Lung (tissue), 12 donors: ENCODE measurements around the gene ADGRB2. TPM values are rescaled to one million over a fixed set of nuclear protein-coding genes. Genes with fewer than 3 reads are reported as not detected.
A peak's percentile ranks its signal among the peaks of the same experiment; 100 is the strongest.

ENCODE experiments used
- ATAC-seq: fragments of 200-7000 bp; cut with Tn5 transposase; one replicate; pipeline ENCODE4 v1.9.1; 2020; ENCODE audit warnings: moderate number of reproducible peaks; ENCODE audit not compliant: insufficient read depth, low FRiP score
- DNase-seq, 3 donors: peaks; one replicate each; pipeline ENCODE4 v3.0.0-alpha.2; 2013 to 2017
- H3K27ac ChIP-seq, 2 donors: one replicate each; pipeline ENCODE4 v1.5.1; 2013; ENCODE audit warnings: mild to moderate bottlenecking in 2 of 2, moderate library complexity in 2 of 2, control low read depth in 1 of 2, inconsistent platforms in 1 of 2, low read depth in 1 of 2, low read length in 1 of 2
- H3K27me3 ChIP-seq, 3 donors: one replicate each; pipeline ENCODE4 v1.5.1; 2013; ENCODE audit warnings: low read length in 2 of 3; ENCODE audit not compliant: control insufficient read depth in 3 of 3, insufficient read depth in 3 of 3
- H3K36me3 ChIP-seq, 4 donors: one replicate each; pipeline ENCODE4 v1.5.1; 2013; ENCODE audit warnings: low read length in 4 of 4, mild to moderate bottlenecking in 1 of 4, moderate library complexity in 1 of 4; ENCODE audit not compliant: control insufficient read depth in 4 of 4, insufficient read depth in 4 of 4
- H3K4me1 ChIP-seq, 5 donors: one replicate each; pipeline ENCODE4 v1.5.1; 2013; ENCODE audit warnings: low read length in 5 of 5, mild to moderate bottlenecking in 2 of 5, moderate library complexity in 1 of 5; ENCODE audit not compliant: control insufficient read depth in 5 of 5, insufficient read depth in 5 of 5
- H3K4me3 ChIP-seq: one replicate; pipeline ENCODE4 v1.5.1; 2013; ENCODE audit warnings: mild to moderate bottlenecking, control low read depth, moderate library complexity
- H3K9ac ChIP-seq, 2 donors: one replicate each; pipeline ENCODE4 v1.5.1; 2013; ENCODE audit warnings: low read length in 2 of 2, control low read depth in 1 of 2; ENCODE audit not compliant: insufficient read depth in 1 of 2
- H3K9me3 ChIP-seq, 4 donors: one replicate each; pipeline ENCODE4 v1.5.1; 2013; ENCODE audit warnings: low read length in 3 of 4, mild to moderate bottlenecking in 1 of 4, moderate library complexity in 1 of 4; ENCODE audit not compliant: control insufficient read depth in 4 of 4, insufficient read depth in 3 of 4
- WGBS, 2 donors: extraction: QIAGEN DNeasy Blood & Tissue Kit; methylation state at CpG; one replicate each; pipeline ENCODE4 v1.1.7; 2013; 5-methylcytosine and 5-hydroxymethylcytosine counted together
- polyA plus RNA-seq, 2 donors: library from polyadenylated mRNA; stranded (reverse); fragments of 200-250 nt; gene quantifications; one replicate each; pipeline ENCODE4 v1.2.1, GENCODE V29; 2013
- total RNA-seq, 2 donors: library from RNA; depleted of rRNA in 1 of 2; stranded (reverse); fragments of >200 nt in 1 of 2; gene quantifications; one replicate each; pipeline ENCODE4 v1.2.1, GENCODE V29; 2014 to 2021
- TF ChIP-seq, protein P1 (sequence below): IDR thresholded peaks from 2 replicates; pipeline ENCODE4 v1.5.1; 2012; ENCODE audit warnings: mild to moderate bottlenecking; ENCODE audit errors: control extremely low read depth, extremely low read depth
- donor health status: control.
- donor health status: control.
- donor health status: Bipolar disorder and iron deficiency.
- donor health status: healthy.
- donor health status: DM: yes; HTN: yes; CAD: no.

Gene ADGRB2
- total and polyA plus RNA-seq, 4 donors = 0.44 to 7.6 (median 1.3) TPM

DNA sequence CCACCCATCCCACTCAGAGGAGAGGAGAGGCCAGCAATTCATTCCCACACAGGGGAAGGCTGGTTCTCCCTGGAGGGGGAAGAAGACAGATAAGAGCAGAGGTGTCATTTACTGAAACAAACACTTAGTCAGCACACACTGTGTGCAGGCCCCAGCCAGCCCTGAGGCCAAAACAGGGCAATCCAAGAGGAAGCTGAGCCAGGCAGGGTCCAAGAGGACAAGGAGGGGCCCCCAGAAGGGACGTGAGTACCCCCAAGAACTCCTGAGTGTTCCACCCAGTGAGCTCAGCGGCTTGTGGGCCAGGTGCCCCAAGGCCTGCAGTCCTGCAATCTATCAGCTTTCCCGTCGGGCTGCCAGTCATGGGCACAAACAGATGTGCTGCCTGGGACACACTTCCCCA lies 15.8 kb downstream of the ADGRB2 start:
- WGBS, 2 donors = 77 to 84% methylated on average over 4 of the region's 4 CpGs
- Histone ChIP-seq H3K27me3 (no peaks in the 10 kb centered on the region), H3K4me3 (no peak overlapping the region), H3K4me1 (peaks cover 0 to 48% (median 15%) of the 10 kb centered on the region in 5 donors), H3K27ac (no peak overlapping the region), H3K9ac (no peak overlapping the region), H3K9me3 (no peaks in the 10 kb centered on the region), H3K36me3 (no peaks in the 10 kb centered on the region)
- no peak for ATAC-seq
- peak in 1 of 3 donors; percentile 52 for DNase-seq
- TF ChIP-seq, protein P1, sequence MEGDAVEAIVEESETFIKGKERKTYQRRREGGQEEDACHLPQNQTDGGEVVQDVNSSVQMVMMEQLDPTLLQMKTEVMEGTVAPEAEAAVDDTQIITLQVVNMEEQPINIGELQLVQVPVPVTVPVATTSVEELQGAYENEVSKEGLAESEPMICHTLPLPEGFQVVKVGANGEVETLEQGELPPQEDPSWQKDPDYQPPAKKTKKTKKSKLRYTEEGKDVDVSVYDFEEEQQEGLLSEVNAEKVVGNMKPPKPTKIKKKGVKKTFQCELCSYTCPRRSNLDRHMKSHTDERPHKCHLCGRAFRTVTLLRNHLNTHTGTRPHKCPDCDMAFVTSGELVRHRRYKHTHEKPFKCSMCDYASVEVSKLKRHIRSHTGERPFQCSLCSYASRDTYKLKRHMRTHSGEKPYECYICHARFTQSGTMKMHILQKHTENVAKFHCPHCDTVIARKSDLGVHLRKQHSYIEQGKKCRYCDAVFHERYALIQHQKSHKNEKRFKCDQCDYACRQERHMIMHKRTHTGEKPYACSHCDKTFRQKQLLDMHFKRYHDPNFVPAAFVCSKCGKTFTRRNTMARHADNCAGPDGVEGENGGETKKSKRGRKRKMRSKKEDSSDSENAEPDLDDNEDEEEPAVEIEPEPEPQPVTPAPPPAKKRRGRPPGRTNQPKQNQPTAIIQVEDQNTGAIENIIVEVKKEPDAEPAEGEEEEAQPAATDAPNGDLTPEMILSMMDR = no peak

DNA sequence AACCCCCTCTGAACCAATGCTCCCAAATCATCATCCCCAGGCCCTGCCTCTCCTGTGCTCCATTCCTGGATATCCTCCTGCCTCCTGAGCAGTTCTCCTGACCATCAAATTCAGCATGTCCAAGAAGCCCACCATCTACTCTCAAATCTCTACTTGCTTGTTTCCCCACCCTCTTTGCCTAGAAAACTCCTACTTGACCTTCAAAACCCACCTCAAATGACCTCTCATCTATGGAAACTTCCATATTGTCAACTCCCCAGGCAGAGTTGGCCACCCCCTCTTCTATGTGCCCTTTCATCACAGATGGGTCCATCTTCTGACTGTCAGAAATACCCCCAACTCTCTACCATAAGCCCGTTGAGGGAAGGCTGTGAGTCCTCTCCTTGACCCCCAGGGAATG lies 16.8 kb downstream of the ADGRB2 start:
- Histone ChIP-seq H3K9me3 (no peaks in the 10 kb centered on the region), H3K4me3 (no peak overlapping the region), H3K36me3 (no peaks in the 10 kb centered on the region), H3K27ac (no peak overlapping the region), H3K27me3 (no peaks in the 10 kb centered on the region), H3K9ac (no peak overlapping the region), H3K4me1 (peaks cover 0 to 41% (median 13%) of the 10 kb centered on the region in 5 donors)
- 85 to 93% methylated on average over 1 of the region's 1 CpG for WGBS, 2 donors
- DNase-seq (no peak), ATAC-seq (no peak)
- TF ChIP-seq, protein P1 = no peak

DNA sequence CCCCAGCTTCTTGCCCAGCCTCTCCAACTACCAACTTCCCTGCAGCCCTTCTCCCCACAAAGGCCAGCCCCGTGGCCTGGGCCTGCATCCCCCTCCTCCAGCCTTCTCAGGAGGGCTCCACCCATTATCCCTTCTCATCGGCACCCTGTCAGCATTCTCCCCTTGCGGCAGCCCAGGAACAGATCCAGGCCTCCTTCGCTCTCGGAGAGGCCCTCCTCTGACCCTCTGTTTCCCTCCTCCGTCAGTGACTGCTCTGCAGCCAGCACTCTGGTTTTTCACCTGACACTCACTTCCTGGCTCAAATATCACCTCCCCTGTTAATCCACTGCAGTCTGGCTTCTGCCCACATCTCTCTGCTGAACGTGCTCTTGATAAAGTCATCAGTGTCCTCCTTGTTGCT lies 17.5 kb downstream of the ADGRB2 start:
- no peaks in the 10 kb centered on the region for H3K36me3 ChIP-seq
- ATAC-seq = no peak
- no peaks in the 10 kb centered on the region for H3K27me3 ChIP-seq
- peak; percentile 43 to 61 (median 44) for DNase-seq
- peaks cover 0 to 35% (median 13%) of the 10 kb centered on the region in 5 donors for H3K4me1 ChIP-seq
- H3K27ac ChIP-seq = no peak overlapping the region
- TF ChIP-seq, protein P1 = no peak
- H3K9me3 ChIP-seq = no peaks in the 10 kb centered on the region
- H3K9ac ChIP-seq = no peak overlapping the region
- H3K4me3 ChIP-seq = no peak overlapping the region
- 47 to 58% methylated on average over 7 of the region's 7 CpGs for WGBS, 2 donors

DNA sequence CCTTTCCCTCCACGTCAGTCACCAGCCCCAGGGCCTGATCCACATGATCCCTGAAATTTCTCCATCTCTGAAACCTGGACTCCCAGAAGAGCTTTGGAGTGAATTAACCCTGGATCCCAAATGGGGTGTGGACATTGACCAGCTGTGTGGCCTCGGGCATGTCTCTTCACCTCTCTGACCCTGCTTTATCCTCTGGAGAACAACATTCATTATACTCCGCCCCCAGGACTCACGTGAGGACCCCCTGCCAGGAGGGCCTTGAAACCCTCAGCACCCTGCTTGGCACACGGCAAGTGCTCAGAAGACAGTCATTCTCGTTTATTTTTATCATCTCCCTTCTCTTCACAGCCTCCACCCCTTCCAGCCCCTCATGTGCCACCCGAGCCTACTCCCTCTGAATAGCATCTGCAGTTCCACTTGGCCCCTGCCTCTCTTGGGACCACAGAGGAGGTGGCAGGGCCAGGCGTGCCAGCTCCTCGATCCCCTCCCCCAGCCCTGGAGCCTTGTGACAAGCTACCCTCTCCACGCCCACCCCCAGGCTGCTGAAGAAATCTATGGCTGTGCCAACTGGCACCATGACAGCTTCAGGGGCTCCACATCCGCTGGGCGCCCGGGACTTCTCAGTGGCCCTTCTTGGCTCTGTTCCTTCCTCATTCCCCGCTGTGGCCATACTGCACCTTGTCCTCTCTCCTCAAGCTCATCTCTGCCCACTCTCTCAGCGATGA lies 18.0 kb downstream of the ADGRB2 start:
- WGBS, 2 donors = 52 to 59% methylated on average over 15 of the region's 15 CpGs
- no peak overlapping the region for H3K9ac ChIP-seq
- peak; percentile 75 to 81 (median 77) for DNase-seq

More for the DNA sequence above, 18.0 kb downstream of the ADGRB2 start:
- Histone ChIP-seq H3K4me3 (no peak overlapping the region), H3K27me3 (no peaks in the 10 kb centered on the region), H3K4me1 (peaks cover 0 to 34% (median 13%) of the 10 kb centered on the region in 5 donors), H3K36me3 (no peaks in the 10 kb centered on the region), H3K9me3 (no peaks in the 10 kb centered on the region), H3K27ac (no peak overlapping the region)
- TF ChIP-seq, protein P1 = no peak
- ATAC-seq = no peak
